ENCODE results near the gene PSME3. TPM values are rescaled to one million over a fixed set of nuclear protein-coding genes. Genes with fewer than 3 reads are reported as not detected.

The PSME3 gene
- total and polyA plus RNA-seq, 2 experiments from 2014 or later: 93.5 to 178 TPM

- TF ChIP-seq ZNF462 (CRISPR knock-in tag; IDR thresholded peaks at IDR 0.05) (no peak), REST (IDR thresholded peaks at IDR 0.05; ENCODE audit: unreplicated experiment) (no peak)
These were observed 21.0 kb downstream of the PSME3 start (continued) for GRCh38 chr17:42853968-42854790.

GRCh38 chr17:42855048-42855596, 21.9 kb downstream of the PSME3 start:
- no peaks in the 10 kb centered on the region; the same call in 1 of the 3 replicates for H3K9me3 Mint-ChIP-seq
- H3K36me3 Mint-ChIP-seq (ENCODE audit: low read depth): no peaks in the 10 kb centered on the region; the same call in 1 of the 3 replicates
- Histone ChIP-seq H3K4me2 (no peak overlapping the region), H3F3A (replicated peaks; ENCODE audit: low read depth) (no peaks in the 10 kb centered on the region), H2AFZ (no peak overlapping the region), H3K9me2 (ENCODE audit: insufficient read depth) (no peaks in the 10 kb centered on the region), H3K79me2 (replicated peaks; ENCODE audit: insufficient read depth) (no peaks in the 10 kb centered on the region), H3K4me3 (no peak overlapping the region), H3K4me1 (ENCODE audit: insufficient read depth) (no peaks in the 10 kb centered on the region), H4K20me1 (replicated peaks; ENCODE audit: insufficient read depth) (no peaks in the 10 kb centered on the region), H3K27ac (ENCODE audit: low read depth) (no peak overlapping the region), H3K27me3 (ENCODE audit: insufficient read depth) (no peaks in the 10 kb centered on the region), H3K36me3 (ENCODE audit: insufficient read depth) (no peaks in the 10 kb centered on the region)
- H3K4me1 Mint-ChIP-seq: peaks cover 2% of the 10 kb centered on the region; the same call in 1 of the 3 replicates
- no peak for DNase-seq (ENCODE audit: low spot score)
- no peak for ATAC-seq
- no peak overlapping the region for H3K27ac Mint-ChIP-seq
- peaks cover 4% of the 10 kb centered on the region for H3K27me3 Mint-ChIP-seq (ENCODE audit: insufficient read depth, low read depth, poor library complexity)
- no peak overlapping the region for H3K4me3 Mint-ChIP-seq
- TF ChIP-seq ZNF462 (CRISPR knock-in tag; IDR thresholded peaks at IDR 0.05): no peak

Measured in GM23338 (cell line).